ENCODE data around the gene ADRA2C.
"Not testable (repeated sequence)": the region's sequence is repeated elsewhere in the genome, so short reads cannot be mapped to it uniquely, and the experiment has no call there.

The ADRA2C gene

GRCh38 chr4:3801521-3801920 lies 35.3 kb downstream of the ADRA2C start:
- no peak for DNase-seq

GRCh38 chr4:3801931-3802550 lies 35.9 kb downstream of the ADRA2C start:
- no peak for DNase-seq

GRCh38 chr4:3802571-3803474 lies 36.6 kb downstream of the ADRA2C start:
- DNase-seq: no peak

- no peak for DNase-seq
Observed at GRCh38 chr4:3803475-3803847, 37.3 kb downstream of the ADRA2C start.

GRCh38 chr4:3803946-3804345 lies 37.8 kb downstream of the ADRA2C start:
- no peak for DNase-seq

- no peak for DNase-seq
Observed at GRCh38 chr4:3805026-3805425, 38.8 kb downstream of the ADRA2C start.

GRCh38 chr4:3805731-3806130 lies 39.5 kb downstream of the ADRA2C start:
- DNase-seq: no peak

- DNase-seq: no peak
Observed at GRCh38 chr4:3807311-3807710, 41.1 kb downstream of the ADRA2C start.

- no peak for DNase-seq
Observed at GRCh38 chr4:3807822-3808496, 41.8 kb downstream of the ADRA2C start.

- no peak for DNase-seq
Observed at GRCh38 chr4:3808597-3808996, 42.4 kb downstream of the ADRA2C start.

GRCh38 chr4:3809028-3809427 lies 42.8 kb downstream of the ADRA2C start:
- DNase-seq: no peak

GRCh38 chr4:3809451-3810110 lies 43.4 kb downstream of the ADRA2C start:
- no peak for DNase-seq

- DNase-seq: no peak
Observed at GRCh38 chr4:3810111-3810680, 44.0 kb downstream of the ADRA2C start.

- DNase-seq: no peak
Observed at GRCh38 chr4:3810796-3811485, 44.8 kb downstream of the ADRA2C start.

GRCh38 chr4:3811621-3812020 lies 45.4 kb downstream of the ADRA2C start:
- no peak for DNase-seq

GRCh38 chr4:3812211-3812934 lies 46.2 kb downstream of the ADRA2C start:
- no peak for DNase-seq

- no peak for DNase-seq
Observed at GRCh38 chr4:3813151-3814052, 47.2 kb downstream of the ADRA2C start.

- DNase-seq: no peak
Observed at GRCh38 chr4:3814053-3814570, 47.9 kb downstream of the ADRA2C start.

- not testable (repeated sequence) for DNase-seq
Observed at GRCh38 chr4:3814838-3815237, 48.7 kb downstream of the ADRA2C start.

GRCh38 chr4:3816256-3816825 lies 50.2 kb downstream of the ADRA2C start:
- DNase-seq: no peak

All from NCI-H1092 (cell line).